C4-2B (cell line): ENCODE measurements around the gene TMEM120A.

Experiments used
- H3K27ac ChIP-seq: fragments of 450-650 bp; 2 replicates; pipeline ENCODE4 v1.5.1; 2017
- ZFX ChIP-seq: fragments of 450-650 bp; IDR thresholded peaks from 2 replicates; pipeline ENCODE4 v1.6.1; 2017
- TF ChIP-seq, protein P1 (sequence below): fragments of 450-650 bp; conservative IDR thresholded peaks from 2 replicates; pipeline ENCODE4 v1.5.1; 2017; ENCODE audit warnings: mild to moderate bottlenecking

The TMEM120A gene

DNA sequence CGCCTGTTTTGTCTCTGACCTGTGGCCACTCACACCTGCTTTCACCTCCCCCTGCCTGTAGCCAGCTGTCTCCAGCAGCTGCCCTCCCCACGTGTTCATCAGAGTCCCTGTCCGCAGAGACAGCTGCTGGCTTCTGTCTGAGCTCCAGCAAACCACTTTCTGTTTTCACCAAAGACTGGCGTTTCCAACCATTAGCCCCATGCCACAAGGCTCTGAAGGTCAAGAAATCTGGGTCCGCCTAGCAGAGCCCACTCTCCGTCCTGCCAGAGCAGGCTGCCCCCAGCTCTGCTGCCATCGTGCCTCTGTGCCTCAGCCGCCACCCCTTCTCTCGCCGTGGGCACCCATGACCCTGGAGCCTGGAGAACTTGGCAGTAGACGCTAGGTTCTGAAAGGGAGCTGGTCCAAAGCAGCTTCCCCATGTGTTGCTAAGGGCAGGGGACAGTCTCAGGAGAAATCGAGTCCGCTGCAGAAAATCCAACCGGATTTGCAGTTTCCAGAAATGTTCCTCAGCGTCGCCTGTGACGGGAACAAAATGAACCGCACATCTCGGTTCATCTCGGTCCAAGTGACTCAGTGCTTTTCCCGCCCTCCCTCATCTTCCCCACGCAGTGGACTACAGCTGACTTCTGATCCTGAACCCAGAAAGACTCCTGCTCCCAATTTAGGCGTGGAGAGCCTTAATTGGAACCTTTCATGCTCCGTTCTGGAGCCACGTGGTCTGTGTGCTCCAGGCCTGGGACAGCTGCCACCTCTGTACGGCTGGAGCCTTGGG is 28.0 kb downstream of the TMEM120A start:
- TF ChIP-seq, protein P1, sequence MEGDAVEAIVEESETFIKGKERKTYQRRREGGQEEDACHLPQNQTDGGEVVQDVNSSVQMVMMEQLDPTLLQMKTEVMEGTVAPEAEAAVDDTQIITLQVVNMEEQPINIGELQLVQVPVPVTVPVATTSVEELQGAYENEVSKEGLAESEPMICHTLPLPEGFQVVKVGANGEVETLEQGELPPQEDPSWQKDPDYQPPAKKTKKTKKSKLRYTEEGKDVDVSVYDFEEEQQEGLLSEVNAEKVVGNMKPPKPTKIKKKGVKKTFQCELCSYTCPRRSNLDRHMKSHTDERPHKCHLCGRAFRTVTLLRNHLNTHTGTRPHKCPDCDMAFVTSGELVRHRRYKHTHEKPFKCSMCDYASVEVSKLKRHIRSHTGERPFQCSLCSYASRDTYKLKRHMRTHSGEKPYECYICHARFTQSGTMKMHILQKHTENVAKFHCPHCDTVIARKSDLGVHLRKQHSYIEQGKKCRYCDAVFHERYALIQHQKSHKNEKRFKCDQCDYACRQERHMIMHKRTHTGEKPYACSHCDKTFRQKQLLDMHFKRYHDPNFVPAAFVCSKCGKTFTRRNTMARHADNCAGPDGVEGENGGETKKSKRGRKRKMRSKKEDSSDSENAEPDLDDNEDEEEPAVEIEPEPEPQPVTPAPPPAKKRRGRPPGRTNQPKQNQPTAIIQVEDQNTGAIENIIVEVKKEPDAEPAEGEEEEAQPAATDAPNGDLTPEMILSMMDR, result no peak
- TF ChIP-seq ZFX, result no peak
- no peak overlapping the region for H3K27ac ChIP-seq

DNA sequence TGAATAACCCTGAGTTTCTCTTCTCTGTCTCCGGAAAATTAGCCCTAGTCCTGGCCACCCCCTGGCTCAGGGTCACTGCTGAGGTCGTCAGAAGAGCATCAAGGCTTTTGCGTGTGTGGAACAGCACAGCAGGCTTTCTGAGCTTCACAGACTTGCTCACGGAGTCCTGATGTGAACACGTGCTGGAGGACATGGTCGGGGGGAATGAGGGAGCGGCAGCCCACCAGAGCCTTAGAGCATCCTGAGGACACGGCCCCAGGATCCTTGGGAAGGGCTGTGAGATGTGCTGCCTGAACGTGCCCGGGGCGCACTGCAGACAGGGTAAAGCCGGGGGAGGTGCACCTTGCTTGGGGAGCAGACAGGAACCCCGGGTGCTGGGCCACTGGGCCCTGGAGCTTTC is 28.8 kb downstream of the TMEM120A start:
- H3K27ac ChIP-seq, result no peak overlapping the region
- TF ChIP-seq, protein P1, result no peak
- TF ChIP-seq ZFX, result no peak

DNA sequence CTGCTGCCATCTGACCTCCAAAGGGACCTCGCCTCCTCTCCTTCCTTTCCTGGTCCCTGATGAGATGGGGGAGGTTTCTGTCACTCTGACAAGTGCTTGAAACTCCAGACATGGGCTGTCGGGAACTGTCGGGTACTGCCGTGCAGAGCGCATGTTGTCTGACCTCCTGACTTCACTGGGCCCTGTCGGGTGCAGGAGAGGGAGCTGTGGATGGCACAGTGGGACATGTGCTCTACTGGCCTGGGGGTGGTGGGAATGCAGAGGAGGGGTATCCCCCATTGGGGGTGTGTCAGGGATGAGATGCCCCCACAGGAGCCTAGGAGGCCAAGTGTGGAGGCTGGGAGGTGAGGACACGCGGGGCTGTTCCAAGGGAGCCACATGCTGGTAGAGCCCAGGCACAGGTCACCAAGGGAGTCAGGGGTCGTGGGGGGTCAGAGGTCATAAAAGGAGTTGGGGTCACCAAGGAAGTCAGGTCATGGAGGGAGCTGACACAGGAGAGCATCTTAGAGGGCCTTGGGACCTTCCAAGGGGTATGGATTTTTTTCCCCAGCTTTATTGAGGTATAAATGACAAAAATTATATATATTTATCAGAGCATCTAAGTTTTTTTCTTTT is 30.9 kb downstream of the TMEM120A start:
- no peak overlapping the region for H3K27ac ChIP-seq
- TF ChIP-seq, protein P1, result no peak
- TF ChIP-seq ZFX, result no peak

DNA sequence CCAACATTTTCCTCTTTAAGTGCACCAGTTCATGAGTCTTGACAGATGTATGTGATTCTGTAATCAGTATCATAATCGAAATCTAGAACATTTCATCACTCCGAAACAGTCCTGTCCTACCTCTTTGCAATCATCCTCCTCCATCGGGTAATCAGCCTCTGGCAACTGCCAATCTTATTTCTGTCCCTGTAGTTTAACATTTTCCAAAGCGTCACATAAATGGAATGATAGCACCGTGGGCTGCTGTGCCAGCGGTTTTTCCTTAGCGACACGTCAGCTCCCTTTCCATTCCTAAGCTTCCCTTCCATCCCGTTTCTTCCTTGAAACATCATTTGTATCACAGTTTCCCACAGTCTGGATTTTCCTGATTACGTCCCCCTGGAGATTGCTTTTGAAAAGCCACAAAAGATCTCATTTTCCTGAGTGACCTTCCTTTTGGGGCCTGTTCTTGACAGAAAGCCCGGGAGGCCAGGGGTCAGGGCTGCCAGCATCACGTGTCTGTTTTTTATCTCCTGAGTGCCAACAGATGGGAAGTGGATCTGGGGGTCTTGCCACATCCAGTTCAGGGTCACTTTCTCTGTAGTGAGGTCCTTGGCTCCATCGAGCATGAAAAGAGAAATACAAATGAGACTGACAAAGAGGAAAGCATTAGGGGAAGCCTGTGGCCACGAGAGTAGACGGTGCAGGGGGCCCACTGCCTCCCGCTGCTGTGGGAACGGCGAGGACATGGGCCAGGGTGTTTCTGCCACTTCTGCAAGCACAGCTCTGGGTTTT is 31.6 kb downstream of the TMEM120A start:
- H3K27ac ChIP-seq, result no peak overlapping the region

DNA sequence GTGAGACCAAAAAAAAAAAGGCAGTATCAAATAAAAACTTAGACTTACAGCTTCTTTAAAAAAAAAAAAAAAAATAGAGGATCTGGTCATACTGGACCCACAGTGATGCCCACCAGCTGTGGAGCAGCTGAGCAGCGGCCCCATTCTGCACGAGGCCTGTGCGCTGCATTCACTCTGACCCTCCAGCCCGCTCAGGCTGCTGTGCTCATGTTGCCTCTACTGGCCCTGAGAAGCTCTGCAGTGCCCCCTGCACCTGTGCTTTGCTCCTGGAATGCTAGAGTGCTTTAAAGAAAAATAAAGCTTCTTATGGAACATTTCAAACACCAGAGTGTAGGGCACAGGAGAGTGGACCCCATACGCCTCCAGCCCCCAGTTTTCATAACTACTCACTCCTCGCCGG is 33.2 kb downstream of the TMEM120A start:
- TF ChIP-seq ZFX, result no peak
- TF ChIP-seq, protein P1, result no peak
- H3K27ac ChIP-seq, result no peak overlapping the region

More for the DNA sequence above, 31.6 kb downstream of the TMEM120A start:
- TF ChIP-seq, protein P1, result no peak
- no peak for TF ChIP-seq ZFX

DNA sequence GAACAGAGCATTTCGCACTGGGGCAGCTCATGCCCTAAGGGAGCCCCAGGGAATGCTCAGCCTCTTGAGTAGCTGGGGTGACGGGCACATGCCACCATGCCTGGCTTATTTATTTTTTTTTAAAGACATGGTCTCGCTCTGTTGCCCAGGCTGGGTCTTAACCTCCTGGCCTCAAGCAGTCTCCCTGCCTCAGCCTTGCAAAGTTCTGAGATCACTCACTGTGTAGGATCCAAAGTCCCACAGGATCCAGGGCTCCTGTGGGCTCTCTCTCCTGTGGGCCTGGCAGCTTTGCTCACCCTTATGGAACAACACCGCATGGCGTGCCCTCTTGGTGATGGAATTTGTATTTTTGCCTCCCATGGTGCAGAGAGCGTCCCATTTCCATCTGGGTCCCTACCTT is 34.0 kb downstream of the TMEM120A start:
- H3K27ac ChIP-seq, result no peak overlapping the region
- TF ChIP-seq ZFX, result no peak
- TF ChIP-seq, protein P1, result no peak
